ENCODE results near the gene SRRM2.

SRRM2 gene

DNA sequence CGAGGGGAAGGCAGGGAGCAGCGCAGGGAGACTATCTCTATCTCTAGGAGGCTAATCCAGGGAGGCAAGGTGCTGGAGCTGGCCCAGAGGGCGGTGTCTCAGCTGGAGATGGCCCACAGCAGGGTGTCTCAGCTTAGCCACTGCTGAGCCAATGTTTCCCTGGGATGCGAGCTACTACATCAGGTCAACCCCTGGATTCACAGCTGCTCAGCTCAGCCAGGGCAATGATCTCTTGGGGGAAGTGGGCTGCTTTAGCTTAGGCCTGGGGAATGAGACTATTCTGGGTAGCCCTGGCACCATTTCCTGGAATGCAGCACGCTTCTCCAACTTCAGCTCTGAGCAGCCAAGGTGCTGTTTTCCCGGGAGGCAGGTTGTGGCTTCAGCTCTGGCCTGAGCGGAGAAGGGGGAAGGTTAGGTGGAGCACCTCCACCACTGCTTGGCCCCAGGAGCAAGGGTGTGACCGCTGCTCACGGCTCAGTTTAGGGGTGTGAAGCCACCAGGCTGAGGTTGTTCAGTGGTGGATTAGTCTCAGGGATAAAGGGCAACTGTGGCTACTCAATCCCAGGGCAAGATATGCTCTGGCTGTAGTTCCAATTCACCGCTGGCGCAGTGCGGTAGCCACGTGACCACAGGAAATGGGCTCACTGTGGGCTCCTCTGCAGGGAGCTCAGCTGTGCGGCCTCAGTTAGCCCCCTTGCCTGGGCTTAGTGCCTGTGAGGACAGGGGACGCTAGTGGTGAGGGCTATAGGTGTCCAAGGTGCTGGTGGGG is 59.4 kb downstream of the SRRM2 start:
- TF ChIP-seq, protein P1, sequence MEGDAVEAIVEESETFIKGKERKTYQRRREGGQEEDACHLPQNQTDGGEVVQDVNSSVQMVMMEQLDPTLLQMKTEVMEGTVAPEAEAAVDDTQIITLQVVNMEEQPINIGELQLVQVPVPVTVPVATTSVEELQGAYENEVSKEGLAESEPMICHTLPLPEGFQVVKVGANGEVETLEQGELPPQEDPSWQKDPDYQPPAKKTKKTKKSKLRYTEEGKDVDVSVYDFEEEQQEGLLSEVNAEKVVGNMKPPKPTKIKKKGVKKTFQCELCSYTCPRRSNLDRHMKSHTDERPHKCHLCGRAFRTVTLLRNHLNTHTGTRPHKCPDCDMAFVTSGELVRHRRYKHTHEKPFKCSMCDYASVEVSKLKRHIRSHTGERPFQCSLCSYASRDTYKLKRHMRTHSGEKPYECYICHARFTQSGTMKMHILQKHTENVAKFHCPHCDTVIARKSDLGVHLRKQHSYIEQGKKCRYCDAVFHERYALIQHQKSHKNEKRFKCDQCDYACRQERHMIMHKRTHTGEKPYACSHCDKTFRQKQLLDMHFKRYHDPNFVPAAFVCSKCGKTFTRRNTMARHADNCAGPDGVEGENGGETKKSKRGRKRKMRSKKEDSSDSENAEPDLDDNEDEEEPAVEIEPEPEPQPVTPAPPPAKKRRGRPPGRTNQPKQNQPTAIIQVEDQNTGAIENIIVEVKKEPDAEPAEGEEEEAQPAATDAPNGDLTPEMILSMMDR (IDR thresholded peaks at IDR 0.05; ENCODE audit: low read length, missing control alignments): no peak
- H3K4me3 ChIP-seq (replicated peaks; ENCODE audit: low read depth, low read length): no peak overlapping the region
- DNase-seq (ENCODE audit: low read depth): no peak

DNA sequence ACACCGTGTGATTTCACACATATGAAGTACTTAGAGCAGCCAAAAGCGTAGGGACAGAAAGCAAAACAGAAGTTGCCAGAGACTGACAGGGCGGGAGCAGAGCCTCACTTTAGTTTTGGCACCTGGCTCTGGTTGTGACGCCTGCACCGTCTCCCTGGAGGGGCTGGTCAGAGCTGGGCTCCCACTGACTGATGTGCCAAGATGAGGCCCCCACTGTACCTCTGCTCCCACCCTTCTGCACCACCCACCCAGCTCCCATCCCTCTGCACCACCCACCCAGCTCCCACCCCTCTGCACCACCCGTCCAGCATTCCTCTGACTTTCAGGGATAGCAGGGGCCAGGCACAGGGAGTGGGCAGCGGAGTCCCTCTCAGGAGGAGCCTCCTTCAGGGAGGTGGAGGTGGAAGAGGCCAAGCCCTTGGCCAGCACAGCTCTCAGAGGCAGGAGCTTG is 61.4 kb downstream of the SRRM2 start:
- DNase-seq (ENCODE audit: low read depth): no peak
- no peak overlapping the region for H3K4me3 ChIP-seq (replicated peaks; ENCODE audit: low read depth, low read length)
- TF ChIP-seq, protein P1 (IDR thresholded peaks at IDR 0.05; ENCODE audit: low read length, missing control alignments): no peak

DNA sequence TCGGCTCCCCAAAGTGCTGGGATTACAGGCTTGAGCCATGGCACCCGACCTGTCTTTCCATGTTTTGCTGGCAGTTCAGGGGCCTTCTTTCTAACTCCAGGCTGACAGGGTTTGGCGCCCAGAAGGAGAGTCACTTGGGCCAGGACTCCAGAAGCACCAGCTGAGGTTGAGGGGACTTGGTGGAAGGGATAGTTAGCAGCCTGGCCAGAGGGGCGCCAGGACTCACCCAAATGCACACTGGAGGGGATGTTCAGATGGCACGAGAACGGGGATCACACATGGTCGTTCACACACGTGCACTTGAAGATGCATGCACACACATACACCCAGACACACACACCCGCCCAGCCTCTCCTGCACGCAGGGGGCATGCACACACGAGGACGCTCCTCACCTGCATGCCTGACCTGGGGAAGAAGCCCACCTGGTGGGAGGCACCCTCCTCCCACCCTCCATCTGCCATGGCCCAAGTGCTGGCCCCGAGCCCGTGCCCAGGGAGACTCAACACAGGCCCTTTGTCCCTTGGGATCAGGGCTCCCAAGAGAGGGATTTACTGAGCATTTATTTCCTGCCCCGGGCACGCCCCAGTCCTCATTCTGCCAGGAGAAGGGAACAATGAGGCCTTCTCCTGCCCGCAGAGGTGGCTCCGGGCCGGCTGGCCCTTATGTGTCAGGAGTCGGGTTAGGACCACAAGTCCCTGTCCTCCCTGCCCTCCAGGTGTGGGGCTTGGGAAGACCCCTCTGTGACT is 62.3 kb downstream of the SRRM2 start:
- DNase-seq (ENCODE audit: low read depth): no peak
- H3K4me3 ChIP-seq (replicated peaks; ENCODE audit: low read depth, low read length): no peak overlapping the region
- TF ChIP-seq, protein P1 (IDR thresholded peaks at IDR 0.05; ENCODE audit: low read length, missing control alignments): no peak

DNA sequence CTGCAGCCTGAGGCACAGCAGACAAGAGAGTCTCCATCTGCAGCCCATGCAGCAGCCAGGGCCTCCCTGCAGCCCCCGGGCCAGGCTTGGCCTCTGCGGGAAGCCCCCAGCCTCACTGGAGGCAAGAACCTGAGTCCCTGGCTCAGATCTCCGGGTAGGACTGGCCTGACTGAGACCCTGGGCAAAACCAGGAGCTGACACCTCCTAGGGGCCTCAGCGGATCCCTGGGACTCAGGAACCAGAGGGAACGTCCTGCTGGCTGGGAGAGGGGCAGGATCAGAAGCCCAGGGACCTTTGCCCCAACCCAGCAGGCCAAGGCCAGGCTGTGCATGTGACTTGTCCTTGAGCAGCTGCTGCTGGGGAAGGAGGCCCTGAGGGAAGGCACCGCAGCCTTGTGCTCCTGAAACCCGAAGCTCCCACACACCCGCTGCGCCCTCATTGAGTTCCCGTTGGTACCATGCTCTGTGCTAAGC is 62.9 kb downstream of the SRRM2 start:
- DNase-seq (ENCODE audit: low read depth): no peak
- TF ChIP-seq, protein P1 (IDR thresholded peaks at IDR 0.05; ENCODE audit: low read length, missing control alignments): no peak
- H3K4me3 ChIP-seq (replicated peaks; ENCODE audit: low read depth, low read length): no peak overlapping the region

DNA sequence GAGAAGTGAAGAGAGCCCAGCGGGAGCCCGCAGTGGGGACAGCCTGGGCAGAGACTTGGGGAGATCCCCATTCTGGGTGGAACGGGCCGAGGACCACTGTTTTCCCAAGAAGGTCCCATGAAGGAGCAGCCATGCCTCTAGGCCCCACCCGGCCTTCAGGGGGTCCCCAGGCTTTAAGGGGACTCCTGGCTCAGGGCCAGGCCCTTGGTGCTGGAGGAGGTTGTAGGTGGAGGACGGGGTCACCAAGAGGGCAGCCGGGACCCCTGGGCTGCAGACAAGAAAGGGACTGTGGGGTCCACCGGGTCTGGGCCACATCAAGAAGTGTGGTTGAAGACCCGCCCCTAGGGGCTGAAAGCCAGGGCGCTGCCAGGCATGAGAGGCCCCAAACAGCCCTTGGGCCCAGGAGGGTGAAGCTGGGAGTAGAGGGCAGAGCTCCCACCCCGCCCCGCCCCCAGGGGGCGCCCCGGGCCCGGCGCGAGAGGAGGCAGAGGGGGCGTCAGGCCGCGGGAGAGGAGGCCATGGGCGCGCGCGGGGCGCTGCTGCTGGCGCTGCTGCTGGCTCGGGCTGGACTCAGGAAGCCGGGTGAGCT is 64.4 kb downstream of the SRRM2 start, which contains the start of gene PRSS21:
PRSS21 (plus strand) TSS at position 487 of the 589 bp plus-strand sequence; CDS start at position 519, 32 bp downstream.
- TF ChIP-seq, protein P1 (IDR thresholded peaks at IDR 0.05; ENCODE audit: low read length, missing control alignments): no peak
- H3K4me3 ChIP-seq (replicated peaks; ENCODE audit: low read depth, low read length): no peak within 1 kb of the TSS
- no peak for DNase-seq (ENCODE audit: low read depth)

DNA sequence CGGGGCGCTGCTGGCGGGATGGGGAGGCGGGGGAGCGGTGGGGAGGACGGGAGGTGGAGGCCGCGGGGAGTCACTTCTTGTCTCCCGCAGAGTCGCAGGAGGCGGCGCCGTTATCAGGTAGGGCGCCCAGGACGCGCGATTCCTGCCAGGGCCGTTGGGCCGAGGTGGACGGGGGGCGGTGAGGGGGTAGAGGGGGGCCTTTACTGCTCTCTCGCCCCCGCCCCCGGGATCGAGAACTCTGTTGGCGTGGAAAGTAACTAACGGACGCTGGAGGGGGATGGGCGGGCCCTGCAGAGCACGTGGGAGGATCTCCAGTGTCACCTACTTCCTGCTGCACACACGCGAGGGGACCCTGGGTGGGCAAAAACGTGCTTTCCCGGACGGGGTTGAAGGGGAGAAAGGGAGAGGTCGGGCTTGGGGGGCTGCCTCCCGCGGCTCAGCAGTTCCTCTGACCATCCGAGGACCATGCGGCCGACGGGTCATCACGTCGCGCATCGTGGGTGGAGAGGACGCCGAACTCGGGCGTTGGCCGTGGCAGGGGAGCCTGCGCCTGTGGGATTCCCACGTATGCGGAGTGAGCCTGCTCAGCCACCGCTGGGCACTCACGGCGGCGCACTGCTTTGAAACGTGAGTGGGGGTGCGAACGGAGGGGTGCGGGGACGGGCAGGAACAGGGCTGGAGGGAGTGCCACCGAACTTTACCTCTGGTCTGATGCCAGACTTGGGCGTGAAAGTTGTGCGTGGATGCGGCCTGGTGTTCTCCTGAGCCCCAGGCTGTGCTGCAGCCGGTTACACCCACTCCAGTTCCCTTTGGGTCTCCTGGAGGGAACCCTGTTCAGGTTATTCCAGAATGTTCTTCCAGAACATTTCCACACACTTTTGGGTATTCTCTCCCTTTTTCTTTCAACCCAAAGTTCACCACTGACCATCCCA is 65.2 kb downstream of the SRRM2 start:
- TF ChIP-seq, protein P1 (IDR thresholded peaks at IDR 0.05; ENCODE audit: low read length, missing control alignments): no peak
- DNase-seq (ENCODE audit: low read depth): no peak

More for the DNA sequence above, 65.2 kb downstream of the SRRM2 start:
- H3K4me3 ChIP-seq (replicated peaks; ENCODE audit: low read depth, low read length): no peak overlapping the region

Data from fibroblast of pulmonary artery (primary cell).